Activated CD8-positive, alpha-beta memory T cell treated with anti-CD3 and anti-CD28 coated beads for 36 hours (primary cell): ENCODE results near the gene LRFN2. TPM values are rescaled to one million over a fixed set of nuclear protein-coding genes. Genes with fewer than 3 reads are reported as not detected.

Source experiments
- CTCF ChIA-PET: fragments of 350-600 bp; sonication (Branson Sonifier 250); formaldehyde crosslinking; loops from one replicate; lab custom pipeline; 2021; ENCODE audit warnings: antibody characterized with exemption; lab: Charles Lee
- POLR2A ChIA-PET: fragments of 350-600 bp; sonication (Branson Sonifier 250); formaldehyde crosslinking; loops from one replicate; lab custom pipeline; 2021; ENCODE audit warnings: antibody characterized with exemption; lab: Charles Lee
- total RNA-seq, 2 experiments: library from RNA; stranded (reverse); gene quantifications; one replicate each; pipeline ENCODE4 v1.2.3, GENCODE V29; 2021

LRFN2 gene
- total RNA-seq, 2 experiments from 2014 or later: not detected

- POLR2A ChIA-PET: no interaction called here
These were observed 131.3 kb downstream of the LRFN2 start for GRCh38 chr6:40455686-40456389.

GRCh38 chr6:40450483-40450882 is 136.7 kb downstream of the LRFN2 start:
- ChIA-PET POLR2A (no interaction called here), CTCF (no interaction called here)

More at GRCh38 chr6:40455686-40456389, 131.3 kb downstream of the LRFN2 start:
- CTCF ChIA-PET: no interaction called here

- CTCF ChIA-PET: no interaction called here
- POLR2A ChIA-PET: no interaction called here
These were observed 142.4 kb downstream of the LRFN2 start for GRCh38 chr6:40444811-40445210.

GRCh38 chr6:40444312-40444711 is 142.9 kb downstream of the LRFN2 start:
- ChIA-PET POLR2A (no interaction called here), CTCF (no interaction called here)

- ChIA-PET POLR2A (no interaction called here), CTCF (no interaction called here)
These were observed 143.3 kb downstream of the LRFN2 start for GRCh38 chr6:40443842-40444241.

GRCh38 chr6:40442591-40442990 is 144.6 kb downstream of the LRFN2 start:
- CTCF ChIA-PET: no interaction called here
- POLR2A ChIA-PET: no interaction called here

GRCh38 chr6:40441150-40441549 is 146.0 kb downstream of the LRFN2 start:
- POLR2A ChIA-PET: no interaction called here
- CTCF ChIA-PET: no interaction called here

- ChIA-PET CTCF (no interaction called here), POLR2A (no interaction called here)
These were observed 147.1 kb downstream of the LRFN2 start for GRCh38 chr6:40440053-40440452.

- POLR2A ChIA-PET: no interaction called here
- CTCF ChIA-PET: no interaction called here
These were observed 148.0 kb downstream of the LRFN2 start for GRCh38 chr6:40439026-40439800.

GRCh38 chr6:40438246-40438887 is 148.8 kb downstream of the LRFN2 start:
- ChIA-PET POLR2A (no interaction called here), CTCF (no interaction called here)

GRCh38 chr6:40437631-40438030 is 149.5 kb downstream of the LRFN2 start:
- ChIA-PET POLR2A (no interaction called here), CTCF (no interaction called here)

- CTCF ChIA-PET: no interaction called here
- POLR2A ChIA-PET: interaction anchor here (0.7 kb wide), 1 partner anchor 151 kb away, joined by 3 read pairs; no protein-coding TSS in a partner anchor
These were observed 150.2 kb downstream of the LRFN2 start for GRCh38 chr6:40436685-40437604.

- ChIA-PET POLR2A (no interaction called here), CTCF (no interaction called here)
These were observed 154.2 kb downstream of the LRFN2 start for GRCh38 chr6:40432982-40433381.

GRCh38 chr6:40431706-40432105 is 155.5 kb downstream of the LRFN2 start:
- POLR2A ChIA-PET: no interaction called here
- CTCF ChIA-PET: no interaction called here

- CTCF ChIA-PET: no interaction called here
- POLR2A ChIA-PET: no interaction called here
These were observed 160.0 kb downstream of the LRFN2 start for GRCh38 chr6:40427196-40427595.

- ChIA-PET CTCF (no interaction called here), POLR2A (no interaction called here)
These were observed 160.7 kb downstream of the LRFN2 start for GRCh38 chr6:40426346-40427066.

GRCh38 chr6:40425192-40425919 is 161.8 kb downstream of the LRFN2 start:
- ChIA-PET POLR2A (no interaction called here), CTCF (no interaction called here)

GRCh38 chr6:40422046-40422445 is 165.1 kb downstream of the LRFN2 start:
- CTCF ChIA-PET: no interaction called here
- POLR2A ChIA-PET: no interaction called here
